HEK293 (cell line): ENCODE results near the gene TBX3.
A peak's percentile ranks its signal among the peaks of the same experiment; 100 is the strongest.

Experiments
- CTCF ChIA-PET: fragments of 350-600 bp; formaldehyde crosslinking; extraction: SDS; loops from one replicate; lab custom pipeline; 2021; ENCODE audit warnings: antibody characterized with exemption; lab: Yijun Ruan, JAX
- POLR2A ChIA-PET: fragments of 300-600 bp; formaldehyde crosslinking; extraction: SDS; loops from one replicate; lab custom pipeline; 2020; ENCODE audit warnings: antibody characterized with exemption, inconsistent platforms; lab: Yijun Ruan, JAX
- H3K27ac ChIP-seq: fragments of 200-500 bp; sonication (Bioruptor generic); 2 replicates; pipeline ENCODE4 v1.5.1; 2014; ENCODE audit warnings: low read depth, low read length, control low read depth, inconsistent platforms; ENCODE audit errors: extremely low read depth
- H3K36me3 ChIP-seq, 2 experiments: fragments of 200-500 bp in 1 of 2; sonication (Bioruptor generic) in 1 of 2; 1 replicate in 1 of 2; 2 replicates in 1 of 2; pipeline ENCODE4 v1.5.1; 2014 to 2017; ENCODE audit warnings: inconsistent platforms in 2 of 2, low read length in 2 of 2; ENCODE audit not compliant: control insufficient read depth in 2 of 2, insufficient read depth in 1 of 2
- H3K4me1 ChIP-seq: fragments of 200-500 bp; sonication (Bioruptor generic); 2 replicates; pipeline ENCODE4 v1.5.1; 2014; ENCODE audit warnings: mild to moderate bottlenecking, low read length, inconsistent platforms; ENCODE audit not compliant: control insufficient read depth, insufficient read depth
- H3K4me3 ChIP-seq: 2 replicates; pipeline ENCODE4 v1.5.1; 2011; ENCODE audit warnings: low read depth, mild to moderate bottlenecking, control low read depth, low read length, moderate library complexity
- H3K9me3 ChIP-seq: fragments of 200-500 bp; sonication (Bioruptor generic); 2 replicates; pipeline ENCODE4 v1.5.1; 2014; ENCODE audit warnings: low read depth, low read length, inconsistent platforms; ENCODE audit not compliant: control insufficient read depth, insufficient read depth
- BCL11A ChIP-seq: fragments of 450-650 bp; formaldehyde crosslinking; IDR thresholded peaks from 2 replicates; pipeline ENCODE4 v1.5.1; 2016; ENCODE audit warnings: low read depth, missing biosample characterization, missing genetic modification characterization
- GLIS1 ChIP-seq: fragments of 450-650 bp; formaldehyde crosslinking; IDR thresholded peaks from 2 replicates; pipeline ENCODE4 v1.5.1; 2016; ENCODE audit warnings: missing biosample characterization, missing genetic modification characterization
- INSM2 ChIP-seq: fragments of 450-650 bp; formaldehyde crosslinking; IDR thresholded peaks from 2 replicates; pipeline ENCODE4 v1.5.1; 2016; ENCODE audit warnings: missing biosample characterization, missing genetic modification characterization
- MYNN ChIP-seq: fragments of 450-650 bp; formaldehyde crosslinking; IDR thresholded peaks from 2 replicates; pipeline ENCODE4 v1.5.1; 2016; ENCODE audit warnings: missing biosample characterization, missing genetic modification characterization, borderline replicate concordance
- OVOL3 ChIP-seq: fragments of 450-650 bp; formaldehyde crosslinking; IDR thresholded peaks from 2 replicates; pipeline ENCODE4 v1.5.1; 2016; ENCODE audit warnings: missing biosample characterization, missing genetic modification characterization
- SCRT2 ChIP-seq: fragments of 450-650 bp; formaldehyde crosslinking; IDR thresholded peaks from 2 replicates; pipeline ENCODE4 v1.5.1; 2016; ENCODE audit warnings: missing biosample characterization, missing genetic modification characterization
- SP3 ChIP-seq: fragments of 450-650 bp; formaldehyde crosslinking; IDR thresholded peaks from 2 replicates; pipeline ENCODE4 v1.5.1; 2016; ENCODE audit warnings: missing biosample characterization, missing genetic modification characterization
- YY2 ChIP-seq: fragments of 450-650 bp; formaldehyde crosslinking; IDR thresholded peaks from 2 replicates; pipeline ENCODE4 v1.5.1; 2016; ENCODE audit warnings: missing biosample characterization, missing genetic modification characterization
- ZFHX2 ChIP-seq: fragments of 450-650 bp; formaldehyde crosslinking; conservative IDR thresholded peaks from 2 replicates; pipeline ENCODE4 v1.5.1; 2016; ENCODE audit warnings: missing biosample characterization, missing genetic modification characterization
- ZFP41 ChIP-seq: fragments of 450-650 bp; formaldehyde crosslinking; IDR thresholded peaks from 2 replicates; pipeline ENCODE4 v1.5.1; 2016; ENCODE audit warnings: missing biosample characterization, missing genetic modification characterization, borderline replicate concordance
- ZNF366 ChIP-seq: fragments of 450-650 bp; formaldehyde crosslinking; conservative IDR thresholded peaks from 2 replicates; pipeline ENCODE4 v1.5.1; 2016; ENCODE audit warnings: missing biosample characterization, missing genetic modification characterization
- ZNF514 ChIP-seq: fragments of 450-650 bp; formaldehyde crosslinking; IDR thresholded peaks from 2 replicates; pipeline ENCODE4 v1.5.1; 2016; ENCODE audit warnings: missing biosample characterization, missing genetic modification characterization
- ZNF518A ChIP-seq: fragments of 450-650 bp; formaldehyde crosslinking; conservative IDR thresholded peaks from 2 replicates; pipeline ENCODE4 v1.5.1; 2016; ENCODE audit warnings: low read depth, missing biosample characterization, missing genetic modification characterization
- ZNF548 ChIP-seq: fragments of 450-650 bp; formaldehyde crosslinking; IDR thresholded peaks from 2 replicates; pipeline ENCODE4 v1.5.1; 2016; ENCODE audit warnings: missing biosample characterization, missing genetic modification characterization
- ZNF596 ChIP-seq: fragments of 450-650 bp; IDR thresholded peaks from 2 replicates; pipeline ENCODE4 v1.5.0; 2018; ENCODE audit warnings: missing biosample characterization, mild to moderate bottlenecking, missing genetic modification characterization, moderate library complexity
- ZNF626 ChIP-seq: fragments of 450-650 bp; sonication (Bioruptor Pico); formaldehyde crosslinking; IDR thresholded peaks from 2 replicates; pipeline ENCODE4 v1.5.1; 2018; ENCODE audit warnings: missing biosample characterization, missing genetic modification characterization, inconsistent platforms
- ZNF660 ChIP-seq: fragments of 450-650 bp; IDR thresholded peaks from 2 replicates; pipeline ENCODE4 v1.5.1; 2018; ENCODE audit warnings: missing biosample characterization, mild to moderate bottlenecking, missing genetic modification characterization
- ZNF707 ChIP-seq: fragments of 450-650 bp; formaldehyde crosslinking; IDR thresholded peaks from 2 replicates; pipeline ENCODE4 v1.5.1; 2016; ENCODE audit warnings: missing biosample characterization, missing genetic modification characterization
- ZNF792 ChIP-seq: fragments of 450-650 bp; formaldehyde crosslinking; IDR thresholded peaks from 2 replicates; pipeline ENCODE4 v1.5.1; 2016; ENCODE audit warnings: missing biosample characterization, missing genetic modification characterization
- TF ChIP-seq, protein P1 (sequence below): fragments of 450-650 bp; formaldehyde crosslinking; IDR thresholded peaks from 2 replicates; pipeline ENCODE4 v1.5.1; 2016; ENCODE audit warnings: missing biosample characterization, missing genetic modification characterization
- TF ChIP-seq, protein P2 (sequence below): fragments of 450-650 bp; formaldehyde crosslinking; IDR thresholded peaks from 2 replicates; pipeline ENCODE4 v1.5.1; 2016; ENCODE audit warnings: missing biosample characterization, missing genetic modification characterization
- TF ChIP-seq, protein P3 (sequence below): fragments of 450-650 bp; formaldehyde crosslinking; IDR thresholded peaks from 2 replicates; pipeline ENCODE4 v1.5.1; 2016; ENCODE audit warnings: missing biosample characterization, missing genetic modification characterization

The TBX3 gene

DNA sequence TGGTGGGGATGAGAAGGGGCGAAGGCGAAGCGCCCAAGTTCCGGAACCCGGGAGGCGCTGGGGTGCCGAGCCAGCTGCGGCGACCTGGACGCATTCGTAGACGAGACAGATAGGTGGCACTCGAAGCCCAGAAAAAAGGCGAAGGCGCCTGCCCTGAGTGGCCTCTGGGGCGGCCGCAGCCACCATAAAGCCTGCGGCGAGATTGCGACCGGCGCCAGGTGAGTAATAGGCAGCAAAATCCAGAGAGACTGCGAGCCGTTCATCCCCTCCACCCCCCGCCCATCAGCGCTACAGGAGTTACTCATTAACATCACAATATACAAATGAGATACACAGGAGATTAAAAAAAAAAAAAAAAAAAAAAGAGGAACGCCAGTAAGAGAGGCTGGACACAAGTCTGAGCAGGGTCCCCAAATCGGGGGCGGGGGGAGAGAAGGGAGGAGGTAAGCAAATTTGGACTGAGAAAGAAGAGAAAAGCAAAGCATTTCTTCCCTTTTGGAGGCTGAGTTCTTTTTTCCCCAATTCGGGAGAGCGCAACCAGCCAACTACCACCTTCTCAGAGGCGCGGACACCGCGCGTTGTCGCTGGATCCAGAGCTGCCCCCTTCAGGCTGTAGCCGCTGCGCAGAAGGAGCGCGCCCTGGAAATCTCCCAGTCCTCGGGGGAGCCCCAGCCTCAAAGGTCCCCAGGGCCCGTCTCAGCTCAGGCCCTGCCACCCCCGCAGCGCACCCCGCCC, 15.7 kb downstream of the TBX3 start:
- H3K4me3 ChIP-seq = peak overlapping the region; percentile 31
- H3K9me3 ChIP-seq = no peaks in the 10 kb centered on the region
- ChIA-PET POLR2A (interaction anchor here (1.0 kb wide), 1 partner anchor 16 kb away, joined by 9 read pairs; the partner anchor contains the start of gene TBX3), CTCF (interaction anchor here (0.6 to 1.6 kb wide), 15 partner anchors 16 to 1249 kb away, joined by 3 to 8 read pairs (median 3); no protein-coding TSS in a partner anchor)
- H3K4me1 ChIP-seq = no peaks in the 10 kb centered on the region
- peaks cover 0 to 18% of the 10 kb centered on the region in 2 experiments; a peak in 2 of 3 replicates for H3K36me3 ChIP-seq
- H3K27ac ChIP-seq = no peak overlapping the region
- TF ChIP-seq GLIS1 (tag by site-specific recombination) (peak; percentile 27), ZNF366 (tag by site-specific recombination) (peak; percentile 28; the same call in 1 of the 2 replicates), ZFHX2 (no peak), ZNF660 (tag by site-specific recombination) (no peak), ZNF792 (tag by site-specific recombination) (no peak), INSM2 (no peak; the same call in 1 of the 2 replicates), YY2 (tag by site-specific recombination) (no peak), OVOL3 (tag by site-specific recombination) (no peak), MYNN (tag by site-specific recombination) (no peak), ZNF707 (no peak), SP3 (tag by site-specific recombination) (no peak), ZFP41 (tag by site-specific recombination) (no peak), ZNF596 (peak; percentile 13; the same call in 1 of the 2 replicates), ZNF514 (tag by site-specific recombination) (no peak), BCL11A (tag by site-specific recombination) (peak; percentile 51), ZNF518A (tag by site-specific recombination) (no peak), ZNF548 (tag by site-specific recombination) (no peak), ZNF626 (tag by site-specific recombination) (no peak), SCRT2 (tag by site-specific recombination) (no peak)
- TF ChIP-seq, protein P1, sequence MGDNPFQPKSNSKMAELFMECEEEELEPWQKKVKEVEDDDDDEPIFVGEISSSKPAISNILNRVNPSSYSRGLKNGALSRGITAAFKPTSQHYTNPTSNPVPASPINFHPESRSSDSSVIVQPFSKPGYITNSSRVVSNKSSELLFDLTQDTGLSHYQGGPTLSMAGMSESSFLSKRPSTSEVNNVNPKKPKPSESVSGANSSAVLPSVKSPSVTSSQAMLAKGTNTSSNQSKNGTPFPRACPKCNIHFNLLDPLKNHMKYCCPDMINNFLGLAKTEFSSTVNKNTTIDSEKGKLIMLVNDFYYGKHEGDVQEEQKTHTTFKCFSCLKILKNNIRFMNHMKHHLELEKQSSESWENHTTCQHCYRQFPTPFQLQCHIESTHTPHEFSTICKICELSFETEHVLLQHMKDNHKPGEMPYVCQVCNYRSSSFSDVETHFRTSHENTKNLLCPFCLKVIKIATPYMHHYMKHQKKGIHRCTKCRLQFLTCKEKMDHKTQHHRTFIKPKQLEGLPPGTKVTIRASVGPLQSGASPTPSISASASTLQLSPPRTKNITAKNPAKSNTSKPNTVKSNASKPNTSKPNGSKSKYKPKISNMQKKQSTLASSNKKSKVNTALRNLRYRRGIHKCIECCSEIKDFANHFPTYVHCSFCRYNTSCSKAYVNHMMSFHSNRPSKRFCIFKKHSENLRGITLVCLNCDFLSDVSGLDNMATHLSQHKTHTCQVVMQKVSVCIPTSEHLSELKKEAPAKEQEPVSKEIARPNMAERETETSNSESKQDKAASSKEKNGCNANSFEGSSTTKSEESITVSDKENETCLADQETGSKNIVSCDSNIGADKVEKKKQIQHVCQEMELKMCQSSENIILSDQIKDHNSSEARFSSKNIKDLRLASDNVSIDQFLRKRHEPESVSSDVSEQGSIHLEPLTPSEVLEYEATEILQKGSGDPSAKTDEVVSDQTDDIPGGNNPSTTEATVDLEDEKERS (tag by site-specific recombination) = no peak
- TF ChIP-seq, protein P2, sequence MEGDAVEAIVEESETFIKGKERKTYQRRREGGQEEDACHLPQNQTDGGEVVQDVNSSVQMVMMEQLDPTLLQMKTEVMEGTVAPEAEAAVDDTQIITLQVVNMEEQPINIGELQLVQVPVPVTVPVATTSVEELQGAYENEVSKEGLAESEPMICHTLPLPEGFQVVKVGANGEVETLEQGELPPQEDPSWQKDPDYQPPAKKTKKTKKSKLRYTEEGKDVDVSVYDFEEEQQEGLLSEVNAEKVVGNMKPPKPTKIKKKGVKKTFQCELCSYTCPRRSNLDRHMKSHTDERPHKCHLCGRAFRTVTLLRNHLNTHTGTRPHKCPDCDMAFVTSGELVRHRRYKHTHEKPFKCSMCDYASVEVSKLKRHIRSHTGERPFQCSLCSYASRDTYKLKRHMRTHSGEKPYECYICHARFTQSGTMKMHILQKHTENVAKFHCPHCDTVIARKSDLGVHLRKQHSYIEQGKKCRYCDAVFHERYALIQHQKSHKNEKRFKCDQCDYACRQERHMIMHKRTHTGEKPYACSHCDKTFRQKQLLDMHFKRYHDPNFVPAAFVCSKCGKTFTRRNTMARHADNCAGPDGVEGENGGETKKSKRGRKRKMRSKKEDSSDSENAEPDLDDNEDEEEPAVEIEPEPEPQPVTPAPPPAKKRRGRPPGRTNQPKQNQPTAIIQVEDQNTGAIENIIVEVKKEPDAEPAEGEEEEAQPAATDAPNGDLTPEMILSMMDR (tag by site-specific recombination) = peak; percentile 92
- TF ChIP-seq, protein P3, sequence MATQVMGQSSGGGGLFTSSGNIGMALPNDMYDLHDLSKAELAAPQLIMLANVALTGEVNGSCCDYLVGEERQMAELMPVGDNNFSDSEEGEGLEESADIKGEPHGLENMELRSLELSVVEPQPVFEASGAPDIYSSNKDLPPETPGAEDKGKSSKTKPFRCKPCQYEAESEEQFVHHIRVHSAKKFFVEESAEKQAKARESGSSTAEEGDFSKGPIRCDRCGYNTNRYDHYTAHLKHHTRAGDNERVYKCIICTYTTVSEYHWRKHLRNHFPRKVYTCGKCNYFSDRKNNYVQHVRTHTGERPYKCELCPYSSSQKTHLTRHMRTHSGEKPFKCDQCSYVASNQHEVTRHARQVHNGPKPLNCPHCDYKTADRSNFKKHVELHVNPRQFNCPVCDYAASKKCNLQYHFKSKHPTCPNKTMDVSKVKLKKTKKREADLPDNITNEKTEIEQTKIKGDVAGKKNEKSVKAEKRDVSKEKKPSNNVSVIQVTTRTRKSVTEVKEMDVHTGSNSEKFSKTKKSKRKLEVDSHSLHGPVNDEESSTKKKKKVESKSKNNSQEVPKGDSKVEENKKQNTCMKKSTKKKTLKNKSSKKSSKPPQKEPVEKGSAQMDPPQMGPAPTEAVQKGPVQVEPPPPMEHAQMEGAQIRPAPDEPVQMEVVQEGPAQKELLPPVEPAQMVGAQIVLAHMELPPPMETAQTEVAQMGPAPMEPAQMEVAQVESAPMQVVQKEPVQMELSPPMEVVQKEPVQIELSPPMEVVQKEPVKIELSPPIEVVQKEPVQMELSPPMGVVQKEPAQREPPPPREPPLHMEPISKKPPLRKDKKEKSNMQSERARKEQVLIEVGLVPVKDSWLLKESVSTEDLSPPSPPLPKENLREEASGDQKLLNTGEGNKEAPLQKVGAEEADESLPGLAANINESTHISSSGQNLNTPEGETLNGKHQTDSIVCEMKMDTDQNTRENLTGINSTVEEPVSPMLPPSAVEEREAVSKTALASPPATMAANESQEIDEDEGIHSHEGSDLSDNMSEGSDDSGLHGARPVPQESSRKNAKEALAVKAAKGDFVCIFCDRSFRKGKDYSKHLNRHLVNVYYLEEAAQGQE = 0 out of 2 replicates have a peak, but pooled peaks have one; percentile 34
